Measurements from ENCODE around the gene PMPCA.

DNA sequence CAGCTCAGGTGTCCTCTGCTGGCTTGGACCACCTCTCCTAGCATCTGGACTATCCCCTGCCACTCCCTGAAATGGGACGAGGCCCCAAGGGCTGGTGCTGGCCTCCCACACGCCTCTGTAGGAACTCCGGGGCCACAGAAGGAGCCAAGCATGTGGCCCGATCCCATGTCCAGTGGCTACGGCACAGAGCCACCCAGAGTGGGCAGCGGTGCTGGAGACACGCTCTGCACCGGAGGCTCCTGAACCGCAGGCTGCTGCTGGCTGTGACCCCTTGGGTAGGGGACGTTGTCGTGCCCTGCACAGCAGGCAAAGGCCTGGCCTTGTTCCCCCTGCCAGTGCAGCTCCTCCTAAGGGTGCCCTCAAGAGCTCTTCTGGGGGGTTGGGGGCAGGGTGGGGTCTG, 30.6 kb upstream of the PMPCA start:
- TF ChIP-seq, protein P1, sequence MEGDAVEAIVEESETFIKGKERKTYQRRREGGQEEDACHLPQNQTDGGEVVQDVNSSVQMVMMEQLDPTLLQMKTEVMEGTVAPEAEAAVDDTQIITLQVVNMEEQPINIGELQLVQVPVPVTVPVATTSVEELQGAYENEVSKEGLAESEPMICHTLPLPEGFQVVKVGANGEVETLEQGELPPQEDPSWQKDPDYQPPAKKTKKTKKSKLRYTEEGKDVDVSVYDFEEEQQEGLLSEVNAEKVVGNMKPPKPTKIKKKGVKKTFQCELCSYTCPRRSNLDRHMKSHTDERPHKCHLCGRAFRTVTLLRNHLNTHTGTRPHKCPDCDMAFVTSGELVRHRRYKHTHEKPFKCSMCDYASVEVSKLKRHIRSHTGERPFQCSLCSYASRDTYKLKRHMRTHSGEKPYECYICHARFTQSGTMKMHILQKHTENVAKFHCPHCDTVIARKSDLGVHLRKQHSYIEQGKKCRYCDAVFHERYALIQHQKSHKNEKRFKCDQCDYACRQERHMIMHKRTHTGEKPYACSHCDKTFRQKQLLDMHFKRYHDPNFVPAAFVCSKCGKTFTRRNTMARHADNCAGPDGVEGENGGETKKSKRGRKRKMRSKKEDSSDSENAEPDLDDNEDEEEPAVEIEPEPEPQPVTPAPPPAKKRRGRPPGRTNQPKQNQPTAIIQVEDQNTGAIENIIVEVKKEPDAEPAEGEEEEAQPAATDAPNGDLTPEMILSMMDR (IDR thresholded peaks at IDR 0.05): no peak
- no peak for TF ChIP-seq POLR2A (IDR thresholded peaks at IDR 0.05)
